NCI-H1105 treated with DMSO at 0.1 percent for 48 hours (cell line): ENCODE results near the gene ACP3.
"Not testable (repeated sequence)": the region's sequence is repeated elsewhere in the genome, so short reads cannot be mapped to it uniquely, and the experiment has no call there.

ENCODE experiments used
- DNase-seq: peaks from one replicate; lab custom pipeline; 2025; lab: John Stamatoyannopoulos, UW

The ACP3 gene, protein sequence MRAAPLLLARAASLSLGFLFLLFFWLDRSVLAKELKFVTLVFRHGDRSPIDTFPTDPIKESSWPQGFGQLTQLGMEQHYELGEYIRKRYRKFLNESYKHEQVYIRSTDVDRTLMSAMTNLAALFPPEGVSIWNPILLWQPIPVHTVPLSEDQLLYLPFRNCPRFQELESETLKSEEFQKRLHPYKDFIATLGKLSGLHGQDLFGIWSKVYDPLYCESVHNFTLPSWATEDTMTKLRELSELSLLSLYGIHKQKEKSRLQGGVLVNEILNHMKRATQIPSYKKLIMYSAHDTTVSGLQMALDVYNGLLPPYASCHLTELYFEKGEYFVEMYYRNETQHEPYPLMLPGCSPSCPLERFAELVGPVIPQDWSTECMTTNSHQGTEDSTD

DNA sequence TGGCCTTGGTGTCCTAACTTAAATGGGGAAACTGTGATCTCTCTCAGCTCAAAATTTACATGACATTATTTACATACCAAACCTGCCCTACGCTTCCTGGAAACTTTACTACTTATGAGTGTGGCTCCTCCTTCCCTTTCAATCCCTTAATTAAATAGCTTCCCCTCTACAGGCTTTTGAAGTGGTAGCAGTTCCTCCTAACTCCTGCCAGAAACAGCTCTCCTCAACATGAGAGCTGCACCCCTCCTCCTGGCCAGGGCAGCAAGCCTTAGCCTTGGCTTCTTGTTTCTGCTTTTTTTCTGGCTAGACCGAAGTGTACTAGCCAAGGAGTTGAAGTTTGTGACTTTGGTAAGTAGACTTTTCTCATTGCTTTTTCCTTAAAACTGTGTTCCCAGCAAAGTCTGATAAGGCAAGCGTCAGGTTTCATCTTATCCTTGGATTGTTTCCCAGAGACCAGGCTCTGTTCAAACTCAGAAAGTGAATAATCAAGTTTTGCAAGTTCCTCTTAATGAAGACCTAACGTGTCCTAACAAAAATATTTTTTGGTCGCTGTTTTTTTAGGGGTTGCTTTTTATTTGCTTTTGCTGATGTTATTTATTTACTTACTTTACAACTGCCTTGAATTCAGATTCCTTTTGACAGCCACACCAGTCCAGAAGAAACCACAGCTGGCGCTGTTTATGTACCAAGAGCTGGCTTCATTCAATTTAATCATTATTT lies at the start of gene ACP3:
TSS of gene ACP3 (plus strand) at position 179 of the 720 bp plus-strand sequence. CDS start at position 229, 50 bp downstream.
- peak; percentile 96 for DNase-seq

DNA sequence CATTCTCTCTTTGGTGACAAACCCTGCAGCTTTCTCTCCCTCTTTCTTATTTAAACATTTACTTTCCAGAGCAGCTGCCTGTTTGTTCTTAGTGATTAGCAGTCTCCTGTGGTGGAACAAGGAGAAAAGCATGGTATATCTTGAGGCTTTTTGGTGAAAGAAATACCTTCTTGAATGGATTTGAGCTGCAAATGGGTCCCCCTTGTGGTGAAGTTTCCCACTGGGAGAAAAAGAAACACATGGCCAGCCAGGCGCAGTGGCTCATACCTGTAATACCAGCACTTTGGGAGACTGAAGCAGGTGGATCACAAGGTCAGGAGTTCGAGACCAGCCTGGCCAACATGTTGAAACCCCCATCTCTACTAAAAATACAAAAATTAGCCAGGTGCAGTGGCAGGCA lies 48.3 kb upstream of the ACP3 start:
- DNase-seq, result no peak

DNA sequence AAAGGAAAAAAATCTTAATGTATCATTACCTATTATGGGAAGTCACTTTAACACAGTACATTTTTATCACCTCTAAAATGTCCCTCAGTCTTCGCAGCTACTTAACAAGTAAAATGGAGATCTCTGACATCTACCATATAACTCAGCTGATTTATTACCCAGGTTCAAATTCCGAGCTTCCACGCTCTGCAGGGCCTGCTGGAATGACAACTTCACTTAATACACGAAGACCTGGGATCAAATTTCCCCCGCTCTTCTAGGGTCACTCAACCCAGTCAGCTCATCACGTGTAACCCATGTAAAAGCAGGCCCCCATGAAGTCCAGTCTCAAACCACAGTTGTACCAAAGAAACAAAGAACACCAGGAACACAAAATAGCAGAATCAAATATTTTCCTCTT lies 44.2 kb upstream of the ACP3 start:
- DNase-seq, result no peak

DNA sequence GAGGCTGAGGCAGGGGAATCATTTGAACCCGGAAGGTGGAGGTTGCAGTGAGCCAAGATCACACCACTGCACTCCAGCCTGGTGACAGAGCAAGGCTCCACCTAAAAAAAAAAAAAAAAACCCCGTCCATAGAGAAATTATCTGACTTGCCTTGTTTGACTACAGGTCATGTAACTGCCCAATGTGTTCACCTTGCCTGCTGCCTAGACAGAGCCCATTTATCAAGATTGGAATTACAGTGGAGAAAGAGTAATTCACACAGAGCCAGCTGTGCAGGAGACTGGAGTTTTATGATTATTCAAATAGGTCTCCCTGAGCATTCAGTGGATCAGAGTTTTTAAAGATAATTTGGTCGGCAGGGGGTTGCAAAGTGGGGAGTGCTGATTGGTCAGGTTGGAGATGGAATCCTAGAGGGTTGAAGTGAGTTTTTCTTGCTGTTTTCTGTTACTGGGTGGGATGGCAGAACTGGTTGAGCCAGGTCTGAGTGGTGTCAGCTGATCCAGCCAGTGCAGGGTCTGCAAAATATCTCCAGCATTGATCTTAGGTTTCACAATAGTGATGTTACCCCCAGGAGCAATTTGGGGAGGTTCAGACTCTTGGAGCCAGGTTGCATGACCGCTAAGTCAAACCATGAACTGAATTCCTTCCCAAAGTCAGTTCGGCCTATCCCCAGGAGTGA lies 40.8 kb upstream of the ACP3 start:
- no peak for DNase-seq

DNA sequence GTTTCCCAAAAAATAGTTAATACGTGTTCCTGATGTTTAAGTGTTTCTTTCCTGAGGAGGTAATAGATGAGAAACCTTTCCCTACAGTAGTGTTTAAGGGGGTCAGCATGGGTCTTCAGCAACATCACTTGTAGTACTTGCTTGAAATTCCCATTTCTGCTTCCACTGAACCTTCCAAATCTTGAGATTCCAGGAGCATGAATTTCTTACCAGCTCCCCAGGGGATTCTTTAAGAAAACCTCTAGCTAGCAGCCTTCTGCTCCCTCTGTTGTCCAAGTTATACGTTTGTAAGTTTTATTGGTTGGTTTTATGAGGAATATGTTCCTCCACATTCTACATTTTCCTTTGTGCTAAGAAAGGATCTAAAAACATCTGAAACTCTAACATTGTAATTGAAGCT lies 38.2 kb upstream of the ACP3 start:
- DNase-seq, result no peak

DNA sequence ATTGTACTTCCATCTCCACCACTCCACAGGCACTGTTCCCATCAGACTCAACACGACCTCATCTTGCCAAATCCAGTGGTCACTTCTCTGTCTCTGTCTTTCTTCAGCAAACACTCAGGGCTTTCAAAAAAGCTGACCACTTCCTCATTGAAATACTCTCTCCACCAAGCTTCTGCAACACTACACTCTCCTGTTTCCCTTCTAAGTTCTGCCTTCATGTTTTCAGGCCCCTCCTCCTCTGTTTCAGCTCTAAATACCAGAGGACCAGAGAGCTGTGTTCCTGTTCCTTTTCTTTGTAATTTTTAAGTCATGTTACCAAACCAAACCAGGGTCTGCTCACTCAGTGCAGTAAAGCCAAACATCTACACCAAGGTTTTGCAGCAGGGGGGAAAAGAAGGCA lies 33.8 kb upstream of the ACP3 start:
- no peak for DNase-seq

DNA sequence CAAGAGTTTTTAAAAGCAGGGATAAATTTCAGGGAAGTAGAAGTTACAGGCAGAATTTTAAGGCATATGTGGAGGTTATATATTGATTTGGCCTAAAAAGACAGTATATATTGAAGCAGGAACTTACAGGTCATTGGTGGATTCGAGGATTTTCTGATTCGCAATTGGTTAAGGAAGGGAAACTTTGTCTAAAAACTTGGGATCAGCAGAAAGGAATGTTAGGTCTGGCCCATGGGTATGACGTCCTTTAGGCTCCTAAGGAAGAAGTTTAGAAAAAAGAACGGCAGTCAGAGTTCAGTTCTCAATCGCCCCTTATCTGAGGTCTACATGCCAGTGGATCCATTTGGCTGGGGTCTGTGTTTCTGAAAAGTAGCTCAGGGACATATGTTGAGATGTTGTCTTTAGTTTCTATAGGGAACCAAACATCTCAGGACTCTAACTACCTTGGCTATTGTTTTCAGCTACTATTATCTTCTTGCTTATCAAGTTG lies 33.2 kb upstream of the ACP3 start:
- DNase-seq, result no peak

DNA sequence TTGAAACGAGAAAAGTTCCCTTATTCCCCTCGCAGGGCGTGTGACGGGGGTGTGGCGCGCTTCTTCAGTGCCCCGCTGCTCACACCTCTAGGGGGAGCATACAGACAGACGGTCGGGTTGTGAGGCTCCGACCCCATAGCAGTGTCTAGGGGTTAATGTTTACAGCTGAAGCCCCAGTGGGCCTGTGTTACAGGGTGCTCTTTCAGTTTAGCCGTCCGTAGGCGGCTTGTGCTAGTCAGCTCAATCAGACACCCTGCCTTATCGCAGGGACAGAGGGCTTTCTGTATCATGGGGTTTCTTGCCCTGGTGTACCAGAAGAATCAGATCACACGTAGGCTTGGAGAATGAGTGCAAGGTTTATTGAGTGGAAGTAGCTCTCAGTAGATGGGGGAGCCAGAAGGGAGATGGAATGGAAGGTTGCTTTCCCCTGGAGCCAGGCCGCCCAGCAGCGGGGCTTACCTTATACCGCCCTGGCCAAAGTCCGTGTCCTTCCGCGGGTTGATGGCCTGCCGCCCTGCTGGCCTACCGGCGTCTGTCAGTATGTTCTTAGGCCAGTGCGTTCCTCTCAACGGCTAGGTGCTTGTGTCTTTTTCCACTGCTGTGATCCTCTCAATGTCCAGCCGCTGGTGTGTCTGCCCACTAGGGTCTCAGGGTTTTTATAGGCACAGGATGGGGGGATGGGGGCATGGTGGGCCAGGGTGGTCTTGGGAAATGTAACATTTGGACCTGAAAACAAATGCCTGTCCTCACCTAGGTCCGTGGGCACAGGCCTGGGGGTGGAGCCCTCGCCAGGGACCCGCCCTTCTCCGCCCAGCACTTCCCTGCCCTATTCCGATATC lies 32.2 kb upstream of the ACP3 start:
- DNase-seq, result no peak

DNA sequence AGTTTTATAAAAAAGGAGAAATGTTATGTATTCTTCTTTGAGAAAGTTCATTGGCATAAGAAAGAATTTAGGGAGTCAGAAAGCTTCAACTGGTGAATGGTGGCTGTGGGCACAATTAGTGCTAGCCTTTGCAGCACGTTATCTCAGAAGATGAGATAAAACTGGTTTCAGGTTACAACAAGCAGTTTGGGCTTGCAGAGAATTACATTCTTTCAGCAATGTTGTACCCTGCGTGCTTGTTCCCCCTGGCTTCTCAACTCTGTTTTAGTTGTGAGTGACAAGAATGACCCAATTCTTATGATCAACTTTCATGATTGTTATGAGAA lies 31.6 kb upstream of the ACP3 start:
- no peak for DNase-seq

DNA sequence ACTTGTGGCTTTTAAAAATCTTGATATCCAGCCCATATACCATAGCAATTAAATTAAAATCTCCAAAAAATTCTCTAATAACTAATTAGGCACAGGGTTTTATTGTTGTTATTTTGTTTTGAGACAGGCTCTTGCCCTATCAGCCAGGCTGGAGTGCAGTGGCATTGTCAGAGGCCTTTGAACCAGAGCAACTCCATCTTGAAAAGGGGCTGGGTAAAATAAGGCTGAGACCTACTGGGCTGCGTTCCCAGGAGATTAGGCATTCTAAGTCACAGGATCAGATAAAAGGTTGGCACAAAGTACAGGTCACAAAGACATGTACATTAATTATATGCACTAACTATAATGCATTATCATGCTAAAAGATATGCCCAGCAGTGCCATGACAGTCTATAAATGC lies 31.2 kb upstream of the ACP3 start:
- DNase-seq, result no peak

DNA sequence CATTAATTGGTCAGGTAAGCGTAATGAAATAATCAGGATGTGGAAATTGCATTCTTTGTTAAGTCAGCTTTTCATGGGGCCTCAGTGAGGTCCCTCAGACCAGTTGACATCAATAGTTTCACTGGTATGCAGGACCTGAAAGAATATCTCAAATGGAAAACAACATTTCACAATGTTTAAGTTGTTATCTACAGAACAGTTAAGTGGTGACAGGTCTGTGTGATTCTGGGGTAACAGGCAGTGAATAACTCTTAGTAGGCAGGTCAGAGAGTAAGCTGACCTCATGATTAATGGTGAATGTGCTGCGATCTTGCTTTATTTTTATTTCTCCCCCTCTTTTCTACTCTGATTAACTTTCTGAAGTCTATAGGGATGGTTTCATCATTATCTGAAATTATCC lies 28.9 kb upstream of the ACP3 start:
- no peak for DNase-seq

DNA sequence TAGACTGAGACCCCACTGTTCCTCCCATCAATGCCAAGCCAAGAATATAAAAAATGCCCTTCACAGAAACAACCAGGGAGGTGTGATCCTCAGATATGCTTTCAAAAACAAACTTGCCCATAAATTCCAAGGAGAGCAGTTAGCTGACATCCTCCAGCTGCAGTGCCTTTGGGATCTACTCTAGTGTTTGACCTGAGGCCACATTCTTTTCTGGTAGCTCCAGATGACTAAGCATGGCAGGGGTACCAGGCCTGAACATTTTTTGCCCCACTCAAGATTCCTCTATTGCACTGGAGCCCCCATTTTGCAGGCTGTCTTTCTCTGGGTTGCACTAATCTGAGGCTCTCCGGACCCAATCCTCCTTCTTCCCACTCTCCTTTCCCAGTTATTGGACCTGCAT lies 27.9 kb upstream of the ACP3 start:
- DNase-seq, result no peak

DNA sequence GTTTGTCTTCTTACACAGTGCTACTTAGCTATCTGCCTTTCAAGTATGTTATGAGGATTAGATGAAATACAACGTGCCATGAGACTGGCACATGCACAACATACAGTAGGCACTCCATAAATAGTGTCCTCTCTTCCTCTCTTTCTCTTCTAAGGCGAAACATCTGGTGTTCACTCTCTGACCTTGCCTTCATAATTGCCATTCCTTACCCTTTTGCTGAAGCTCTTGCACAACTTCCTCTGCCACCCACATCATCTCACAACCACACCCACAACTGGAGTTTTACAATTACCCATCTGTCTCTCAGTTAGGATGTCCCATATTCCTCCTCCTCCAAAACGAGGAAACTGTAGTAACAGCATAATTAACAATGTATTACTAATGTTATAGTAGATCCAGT lies 26.4 kb upstream of the ACP3 start:
- no peak for DNase-seq

DNA sequence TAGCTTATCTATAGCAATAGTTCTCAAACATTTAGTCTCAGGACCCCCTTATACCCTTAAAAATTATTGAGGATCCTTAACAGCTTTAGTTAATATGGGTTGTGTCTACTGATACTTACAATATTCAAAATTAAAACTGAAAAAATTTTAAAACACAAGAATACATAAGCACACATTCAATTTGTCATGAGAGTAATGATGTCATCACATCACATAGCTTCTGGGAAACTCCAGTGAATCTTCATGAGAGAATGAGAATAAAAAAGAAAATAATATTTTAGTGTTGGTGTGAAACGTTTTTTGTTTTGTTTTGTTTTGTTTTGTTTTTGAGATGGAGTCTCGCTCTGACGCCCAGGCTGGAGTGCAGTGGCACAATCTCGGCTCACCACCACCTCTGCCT lies 25.2 kb upstream of the ACP3 start:
- DNase-seq, result no peak

DNA sequence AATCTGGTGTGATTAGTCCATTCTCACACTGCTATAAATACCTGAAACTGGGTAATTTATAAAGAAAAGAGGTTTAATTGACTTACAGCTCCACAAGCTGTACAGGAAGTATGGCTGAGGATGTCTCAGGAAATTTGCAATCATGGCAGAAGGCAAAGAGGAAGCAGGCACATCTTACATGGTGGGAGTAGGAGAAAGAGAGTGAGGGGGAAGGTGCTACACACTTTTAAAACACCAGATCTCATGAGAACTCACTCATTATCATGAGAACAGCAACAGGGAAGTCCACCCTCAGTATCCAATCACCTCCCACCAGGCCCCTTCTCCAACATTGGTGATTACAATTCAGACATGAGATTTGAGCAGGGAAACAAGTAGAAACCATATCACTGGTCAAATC lies 24.0 kb upstream of the ACP3 start:
- no peak for DNase-seq

DNA sequence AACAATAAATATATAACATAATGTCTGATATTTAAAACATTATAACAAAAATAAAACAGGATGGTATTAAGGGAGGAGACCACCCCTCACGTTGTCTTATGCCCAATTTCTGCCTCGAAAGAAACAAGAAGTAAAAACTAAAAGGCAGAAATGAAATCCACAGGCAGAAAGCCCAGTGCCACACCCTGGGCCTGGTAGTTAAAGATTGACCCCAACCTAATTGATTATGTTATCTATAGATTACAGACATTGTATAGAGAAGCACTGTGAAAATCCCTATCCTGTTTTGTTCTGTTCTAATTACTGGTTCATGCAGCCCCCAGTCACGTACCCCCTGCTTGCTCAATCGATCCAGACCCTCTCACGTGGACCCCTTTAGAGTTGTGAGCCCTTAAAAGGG lies 22.3 kb upstream of the ACP3 start:
- DNase-seq, result no peak

DNA sequence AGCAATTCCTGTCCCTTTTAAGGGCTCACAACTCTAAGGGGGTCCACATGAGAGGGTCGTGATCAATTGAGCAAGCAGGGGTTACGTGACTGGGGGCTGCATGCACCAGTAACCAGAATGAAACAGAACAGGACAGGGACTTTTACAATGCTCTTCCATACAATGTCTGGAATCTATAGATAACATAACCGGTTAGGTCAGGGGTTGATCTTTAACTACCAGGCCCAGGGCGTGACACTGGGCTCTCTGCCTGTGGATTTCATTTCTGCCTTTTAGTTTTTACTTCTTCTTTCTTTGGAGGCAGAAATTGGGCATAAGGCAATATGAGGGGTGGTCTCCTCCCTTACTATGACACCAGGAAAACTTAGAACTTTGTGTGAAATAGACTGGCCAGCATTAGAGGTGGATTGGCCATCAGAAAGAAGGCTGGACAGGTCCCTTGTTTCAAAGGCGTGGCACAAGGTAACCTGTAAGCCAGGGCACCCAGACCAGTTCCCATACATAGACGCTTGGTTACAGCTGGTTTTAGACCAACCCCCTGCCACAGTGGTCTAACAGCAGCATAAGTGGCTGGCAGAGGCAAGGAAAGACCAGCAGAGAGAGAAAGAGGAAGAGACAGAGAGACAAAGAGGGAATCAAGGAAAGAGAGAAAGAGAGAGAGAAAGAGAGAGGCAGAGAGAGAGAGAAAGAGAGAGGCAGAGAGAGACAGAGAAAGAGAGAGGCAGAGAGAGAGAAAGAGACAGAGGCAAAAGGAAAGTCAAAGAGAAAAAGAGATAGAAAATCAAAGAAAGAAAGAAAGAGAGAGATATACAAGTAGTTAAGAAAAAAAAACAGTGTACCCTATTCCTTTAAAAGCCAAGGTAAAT lies 13.6 kb upstream of the ACP3 start:
- DNase-seq, result not testable (repeated sequence)

DNA sequence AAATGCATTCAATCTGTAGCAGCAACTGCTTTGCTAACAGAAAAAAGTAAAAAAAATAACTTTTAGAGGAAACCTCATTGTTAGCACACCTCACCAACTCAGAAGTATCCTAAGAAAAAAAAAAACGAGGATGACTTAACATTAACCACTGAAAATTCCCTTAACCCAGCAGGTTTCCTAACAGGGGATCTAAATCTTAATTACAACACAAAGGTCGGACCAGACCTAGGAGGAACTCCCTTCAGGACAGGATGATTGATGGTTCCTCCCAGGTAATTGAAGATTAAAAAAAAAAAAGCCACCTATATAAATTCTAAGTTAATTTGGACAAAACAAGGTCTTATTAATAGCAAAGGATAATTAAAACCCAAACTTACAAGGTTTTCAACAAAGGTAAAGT lies 12.9 kb upstream of the ACP3 start:
- not testable (repeated sequence) for DNase-seq

DNA sequence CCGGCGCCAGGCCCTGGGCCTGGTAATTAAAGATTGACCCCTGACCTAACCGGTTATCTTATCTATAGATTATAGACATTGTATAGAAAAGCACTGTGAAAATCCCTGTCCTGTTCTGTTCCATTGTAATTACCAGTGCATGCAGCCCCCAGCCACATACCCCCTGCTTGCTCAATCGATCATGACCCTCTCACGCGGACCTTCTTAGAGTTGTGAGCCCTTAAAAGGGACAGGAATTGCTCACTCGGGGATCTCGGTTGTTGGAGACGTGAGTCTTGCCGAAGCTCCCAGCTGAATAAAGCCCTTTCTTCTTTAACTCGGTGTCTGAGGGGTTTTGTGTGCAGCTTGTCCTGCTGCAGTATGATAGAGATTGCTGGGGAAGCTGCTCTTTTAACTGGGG lies 7.2 kb upstream of the ACP3 start:
- not testable (repeated sequence) for DNase-seq

DNA sequence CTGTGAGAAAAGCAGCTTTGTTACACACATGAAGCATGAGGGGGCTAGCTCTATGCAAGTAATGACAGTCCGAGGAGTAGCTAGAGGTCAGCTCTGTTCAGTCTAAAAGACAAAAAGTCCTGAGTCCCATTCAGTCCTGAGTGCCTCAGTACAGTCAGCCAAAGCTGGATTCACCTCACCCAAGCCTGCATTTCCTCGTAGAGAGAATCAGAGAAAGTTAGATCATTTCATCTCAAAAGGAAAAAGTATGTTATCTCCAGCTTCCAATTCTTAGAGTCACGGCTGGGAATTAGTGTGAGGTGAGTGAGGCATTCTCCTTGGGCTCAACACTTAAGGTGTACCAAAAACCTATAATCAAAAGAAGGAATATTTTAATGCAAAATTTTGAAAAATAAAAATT lies 5.9 kb upstream of the ACP3 start:
- DNase-seq, result no peak

DNA sequence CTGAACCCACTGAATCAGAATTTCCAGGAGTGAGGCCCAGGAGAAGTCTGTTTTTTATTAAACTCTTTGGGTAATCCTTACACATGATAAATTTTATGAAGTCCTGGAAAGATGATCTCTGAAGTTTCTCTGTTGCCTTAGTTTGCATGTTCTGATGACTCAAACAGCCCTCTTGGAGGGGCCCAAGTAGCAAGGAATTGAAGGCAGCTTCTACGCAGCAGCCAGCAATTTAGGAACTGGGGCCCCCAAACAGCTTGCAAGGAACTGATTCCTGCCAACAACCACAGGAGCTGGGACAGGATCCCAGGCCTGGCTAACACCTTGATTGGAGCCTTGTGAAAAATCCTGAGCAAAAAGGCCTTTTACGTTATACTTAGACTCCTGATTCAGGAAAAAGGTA lies 5.4 kb upstream of the ACP3 start:
- no peak for DNase-seq
